Hepatocyte (in vitro differentiated cells): ENCODE results near the gene EXOC3L4.
A peak's percentile ranks its signal among the peaks of the same experiment; 100 is the strongest.

ENCODE experiments used
- EZH2 ChIP-seq: fragments of 200-600 bp; sonication (generic); IDR thresholded peaks from 2 replicates; pipeline ENCODE4 v1.6.1; 2016; ENCODE audit warnings: antibody characterized with exemption, mild to moderate bottlenecking, borderline replicate concordance
- EZH2phosphoT487 ChIP-seq: fragments of 200-600 bp; sonication (generic); IDR thresholded peaks from one replicate; pipeline ENCODE4 v1.6.1; 2018; ENCODE audit warnings: antibody characterized with exemption, mild to moderate bottlenecking, low read depth, moderate library complexity; ENCODE audit not compliant: unreplicated experiment, severe bottlenecking
- TF ChIP-seq, protein P1 (sequence below): fragments of 200-600 bp; sonication (generic); IDR thresholded peaks from 2 replicates; pipeline ENCODE4 v1.5.1; 2016; ENCODE audit warnings: antibody characterized with exemption, mild to moderate bottlenecking; ENCODE audit not compliant: poor library complexity

DNA sequence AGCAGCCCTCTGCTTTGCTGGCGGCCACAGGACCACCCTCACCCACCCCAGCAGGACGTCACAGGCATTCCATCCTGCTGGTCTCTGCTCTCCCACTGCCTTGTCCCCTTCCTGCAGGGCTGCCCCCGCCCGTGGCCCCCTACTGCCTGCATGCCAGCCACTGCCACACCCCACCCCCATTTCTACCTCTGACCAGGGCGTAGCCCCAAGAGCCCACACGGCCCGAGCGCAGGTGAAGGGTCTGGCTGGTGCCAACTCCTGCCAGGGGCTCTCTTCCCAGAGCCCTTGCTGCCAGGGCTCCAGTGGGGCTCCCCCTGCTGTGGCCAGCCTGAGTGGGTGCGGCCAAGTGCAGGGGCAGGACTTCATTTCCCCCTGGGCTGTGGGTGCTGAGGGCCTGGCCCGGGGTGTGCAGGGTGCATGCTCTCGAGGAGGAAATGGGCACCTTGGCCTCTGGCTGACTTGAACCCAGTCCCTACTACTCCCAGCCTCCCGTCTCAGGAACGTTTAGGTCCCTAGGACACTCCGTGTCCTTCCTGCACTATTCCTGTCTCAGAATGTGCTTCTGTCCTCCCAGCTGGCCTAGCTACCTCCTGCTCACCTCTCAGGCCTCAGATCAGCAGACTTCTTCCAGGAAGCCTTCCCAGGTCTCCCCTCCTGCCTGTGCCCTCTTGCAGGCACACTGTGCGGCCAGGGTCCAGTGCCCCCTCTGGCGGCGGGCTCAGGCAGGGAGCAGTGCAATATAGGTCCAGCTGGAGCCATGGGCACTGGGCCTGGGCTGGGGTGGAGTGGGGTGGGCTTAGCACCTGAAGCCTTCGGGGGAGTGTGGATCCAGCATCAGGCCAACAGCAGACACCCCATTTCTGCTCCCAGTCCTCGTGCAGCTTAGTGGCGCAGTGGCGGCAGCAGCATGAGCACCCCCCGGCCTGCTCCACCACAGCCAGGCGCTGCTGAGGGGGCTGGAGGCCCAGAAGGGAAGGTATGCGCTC, 9.1 kb upstream of the EXOC3L4 start:
- TF ChIP-seq, protein P1, sequence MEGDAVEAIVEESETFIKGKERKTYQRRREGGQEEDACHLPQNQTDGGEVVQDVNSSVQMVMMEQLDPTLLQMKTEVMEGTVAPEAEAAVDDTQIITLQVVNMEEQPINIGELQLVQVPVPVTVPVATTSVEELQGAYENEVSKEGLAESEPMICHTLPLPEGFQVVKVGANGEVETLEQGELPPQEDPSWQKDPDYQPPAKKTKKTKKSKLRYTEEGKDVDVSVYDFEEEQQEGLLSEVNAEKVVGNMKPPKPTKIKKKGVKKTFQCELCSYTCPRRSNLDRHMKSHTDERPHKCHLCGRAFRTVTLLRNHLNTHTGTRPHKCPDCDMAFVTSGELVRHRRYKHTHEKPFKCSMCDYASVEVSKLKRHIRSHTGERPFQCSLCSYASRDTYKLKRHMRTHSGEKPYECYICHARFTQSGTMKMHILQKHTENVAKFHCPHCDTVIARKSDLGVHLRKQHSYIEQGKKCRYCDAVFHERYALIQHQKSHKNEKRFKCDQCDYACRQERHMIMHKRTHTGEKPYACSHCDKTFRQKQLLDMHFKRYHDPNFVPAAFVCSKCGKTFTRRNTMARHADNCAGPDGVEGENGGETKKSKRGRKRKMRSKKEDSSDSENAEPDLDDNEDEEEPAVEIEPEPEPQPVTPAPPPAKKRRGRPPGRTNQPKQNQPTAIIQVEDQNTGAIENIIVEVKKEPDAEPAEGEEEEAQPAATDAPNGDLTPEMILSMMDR = peak; percentile 13
- TF ChIP-seq EZH2phosphoT487 (no peak), EZH2 (no peak)
